Peyer's patch (tissue), 4 donors: ENCODE measurements around the gene ANKRD11. TPM values are rescaled to one million over a fixed set of nuclear protein-coding genes. Genes with fewer than 3 reads are reported as not detected.
"Not testable (repeated sequence)": the region's sequence is repeated elsewhere in the genome, so short reads cannot be mapped to it uniquely, and the experiment has no call there.

ENCODE experiments used
- DNase-seq, 3 donors: peaks; one replicate each; pipeline ENCODE4 v3.0.0-alpha.2; 2017 to 2019
- H3K27ac ChIP-seq, 4 donors: fragments of 200-600 bp; sonication (generic); one replicate each; pipeline ENCODE4 v1.5.1; 2016 to 2019
- H3K27me3 ChIP-seq, 2 donors: fragments of 200-600 bp; sonication (generic); one replicate each; pipeline ENCODE4 v1.5.1; 2019
- H3K36me3 ChIP-seq, 3 donors: fragments of 200-600 bp; sonication (generic); one replicate each; pipeline ENCODE4 v1.5.1; 2016 to 2019
- H3K4me1 ChIP-seq, 4 donors: fragments of 200-600 bp; sonication (generic); one replicate each; pipeline ENCODE4 v1.5.1; 2016 to 2019
- H3K4me3 ChIP-seq, 4 donors: fragments of 200-600 bp; sonication (generic); 1 replicate in 3 of 4; 2 replicates in 1 of 4; pipeline ENCODE4 v1.5.1; 2016 to 2019; ENCODE audit warnings: mild to moderate bottlenecking in 1 of 4
- H3K9me3 ChIP-seq, 4 donors: fragments of 200-600 bp; sonication (generic); one replicate each; pipeline ENCODE4 v1.5.1; 2016 to 2019; ENCODE audit warnings: mild to moderate bottlenecking in 1 of 4
- CTCF ChIP-seq, 6 experiments: fragments of 450-650 bp in 4 of 6; fragments of 200-600 bp in 2 of 6; sonication (generic) in 1 of 6; IDR thresholded peaks; one replicate each; pipeline ENCODE4 v1.5.1; 2017 to 2019; ENCODE audit warnings: antibody characterized with exemption in 6 of 6, mild to moderate bottlenecking in 3 of 6, moderate library complexity in 1 of 6
- POLR2A ChIP-seq, 2 donors: fragments of 450-650 bp; IDR thresholded peaks; one replicate each; pipeline ENCODE4 v1.5.1; 2017; ENCODE audit warnings: antibody characterized with exemption in 2 of 2, mild to moderate bottlenecking in 2 of 2, moderate library complexity in 2 of 2
- total RNA-seq, 4 donors: library from RNA; depleted of rRNA; stranded (reverse); fragments of >200 nt; gene quantifications; one replicate each; pipeline ENCODE4 v1.1.0, GENCODE V29; 2016

Gene ANKRD11
- total RNA-seq, 4 donors from 2014 or later: 177 to 227 (median 211) TPM

GRCh38 chr16:89304181-89304851, 186.0 kb downstream of the ANKRD11 start:
- Histone ChIP-seq H3K36me3 (peaks cover 0 to 33% (median 0%) of the 10 kb centered on the region in 3 donors), H3K4me3 (no peak overlapping the region), H3K9me3 (no peaks in the 10 kb centered on the region), H3K4me1 (peaks cover 0 to 20% (median 5%) of the 10 kb centered on the region in 4 donors), H3K27ac (no peak overlapping the region), H3K27me3 (no peaks in the 10 kb centered on the region)
- DNase-seq: no peak
- TF ChIP-seq CTCF (IDR thresholded peaks at IDR 0.05): no peak
- TF ChIP-seq POLR2A (IDR thresholded peaks at IDR 0.05): no peak

- Histone ChIP-seq H3K27ac (no peak overlapping the region), H3K27me3 (no peaks in the 10 kb centered on the region), H3K4me1 (peaks cover 0 to 18% (median 3%) of the 10 kb centered on the region in 4 donors), H3K36me3 (peaks cover 0 to 38% (median 0%) of the 10 kb centered on the region in 3 donors), H3K9me3 (no peaks in the 10 kb centered on the region), H3K4me3 (no peak overlapping the region)
- DNase-seq: no peak
- TF ChIP-seq POLR2A (IDR thresholded peaks at IDR 0.05) (no peak), CTCF (IDR thresholded peaks at IDR 0.05) (no peak)
Observed at GRCh38 chr16:89303617-89304016, 186.7 kb downstream of the ANKRD11 start.

- Histone ChIP-seq H3K4me1 (peaks cover 0 to 10% (median 3%) of the 10 kb centered on the region in 4 donors), H3K27ac (peak overlapping the region in 2 of 4 donors; percentile 33 to 50), H3K9me3 (no peaks in the 10 kb centered on the region), H3K4me3 (no peak overlapping the region), H3K36me3 (peaks cover 0 to 49% (median 0%) of the 10 kb centered on the region in 3 donors), H3K27me3 (no peaks in the 10 kb centered on the region)
- no peak for DNase-seq
- TF ChIP-seq POLR2A (IDR thresholded peaks at IDR 0.05) (no peak), CTCF (IDR thresholded peaks at IDR 0.05) (no peak)
Observed at GRCh38 chr16:89300976-89301360, 189.4 kb downstream of the ANKRD11 start.

- Histone ChIP-seq H3K27me3 (no peaks in the 10 kb centered on the region), H3K27ac (peak overlapping the region in 3 of 4 donors; percentile 17 to 50 (median 35)), H3K4me1 (peaks cover 0 to 10% (median 3%) of the 10 kb centered on the region in 4 donors), H3K4me3 (no peak overlapping the region), H3K9me3 (no peaks in the 10 kb centered on the region), H3K36me3 (peaks cover 0 to 49% (median 0%) of the 10 kb centered on the region in 3 donors)
- TF ChIP-seq CTCF (IDR thresholded peaks at IDR 0.05) (no peak), POLR2A (IDR thresholded peaks at IDR 0.05) (no peak)
- DNase-seq: no peak
Observed at GRCh38 chr16:89300311-89300975, 189.9 kb downstream of the ANKRD11 start.

GRCh38 chr16:89299357-89300111, 190.8 kb downstream of the ANKRD11 start:
- peaks cover 0 to 10% (median 3%) of the 10 kb centered on the region in 4 donors for H3K4me1 ChIP-seq
- H3K4me3 ChIP-seq, H3K9me3 ChIP-seq, H3K27me3 ChIP-seq, DNase-seq: not testable (repeated sequence)
- H3K36me3 ChIP-seq: peaks cover 0 to 43% (median 0%) of the 10 kb centered on the region in 3 donors
- H3K27ac ChIP-seq: peak overlapping the region in 2 of 4 donors; percentile 35 to 48
